HepG2 (cell line): ENCODE measurements around the gene RAC3. TPM values are rescaled to one million over a fixed set of nuclear protein-coding genes. Genes with fewer than 3 reads are reported as not detected.
A peak's percentile ranks its signal among the peaks of the same experiment; 100 is the strongest.

ENCODE experiments used
- DNMT3B ChIP-seq: conservative IDR thresholded peaks from 2 replicates; pipeline ENCODE4 v1.6.1; 2016; ENCODE audit warnings: missing biosample characterization, control low read depth
- GMEB2 ChIP-seq: IDR thresholded peaks from 2 replicates; pipeline ENCODE4 v1.6.1; 2016; ENCODE audit warnings: missing biosample characterization, missing genetic modification reagents, low read depth
- GZF1 ChIP-seq: sonication (generic); formaldehyde crosslinking; IDR thresholded peaks from 2 replicates; pipeline ENCODE4 v1.5.1; 2020; ENCODE audit warnings: mild to moderate bottlenecking, missing genetic modification reagents
- MAZ ChIP-seq, 2 experiments: sonication (generic) in 1 of 2; formaldehyde crosslinking in 1 of 2; IDR thresholded peaks; 2 replicates each; pipeline versions ENCODE4 v1.5.0 to v1.6.1; 2012 to 2020; ENCODE audit warnings: low read depth in 2 of 2, mild to moderate bottlenecking in 2 of 2, borderline replicate concordance in 1 of 2, improper control_type of control experiment in 1 of 2, low read length in 1 of 2, missing genetic modification reagents in 1 of 2, moderate library complexity in 1 of 2
- MTA1 ChIP-seq: sonication (generic); formaldehyde crosslinking; IDR thresholded peaks from 2 replicates; pipeline ENCODE4 v1.4.0; 2020; ENCODE audit warnings: missing genetic modification reagents, mild to moderate bottlenecking, borderline replicate concordance
- NBN ChIP-seq: fragments of 450-650 bp; conservative IDR thresholded peaks from 2 replicates; pipeline ENCODE4 v1.6.1; 2017
- NR2F6 ChIP-seq, 2 experiments: IDR thresholded peaks; 2 replicates each; pipeline ENCODE4 v1.6.1; 2016; ENCODE audit warnings: antibody characterized with exemption in 1 of 2, mild to moderate bottlenecking in 1 of 2
- PTBP1 ChIP-seq: fragments of 200-400 bp; formaldehyde crosslinking; IDR thresholded peaks from 2 replicates; pipeline ENCODE4 v1.6.1; 2018; ENCODE audit warnings: low read length, low read depth; ENCODE audit not compliant: poor library complexity, severe bottlenecking
- RCOR2 ChIP-seq: IDR thresholded peaks from 2 replicates; pipeline ENCODE4 v1.6.1; 2016; ENCODE audit warnings: missing biosample characterization, missing genetic modification reagents
- ZMAT5 ChIP-seq: sonication (generic); formaldehyde crosslinking; IDR thresholded peaks from 2 replicates; pipeline ENCODE4 v1.5.0; 2020; ENCODE audit warnings: mild to moderate bottlenecking, low read depth, missing genetic modification reagents, borderline replicate concordance
- ZNF10 ChIP-seq: sonication (generic); formaldehyde crosslinking; IDR thresholded peaks from 2 replicates; pipeline ENCODE4 v1.4.0; 2020; ENCODE audit warnings: mild to moderate bottlenecking, low read depth, missing genetic modification reagents, borderline replicate concordance
- ZNF251 ChIP-seq: sonication (generic); formaldehyde crosslinking; IDR thresholded peaks from 2 replicates; pipeline ENCODE4 v1.9.0; 2021; ENCODE audit warnings: mild to moderate bottlenecking, missing genetic modification reagents
- ZNF34 ChIP-seq: sonication (generic); formaldehyde crosslinking; IDR thresholded peaks from 2 replicates; pipeline ENCODE4 v1.4.0; 2020; ENCODE audit warnings: mild to moderate bottlenecking, missing genetic modification reagents, borderline replicate concordance
- ZNF564 ChIP-seq: sonication (generic); formaldehyde crosslinking; IDR thresholded peaks from 2 replicates; pipeline ENCODE4 v1.8.1; 2023; ENCODE audit warnings: mild to moderate bottlenecking, missing genetic modification reagents
- ZNF580 ChIP-seq: IDR thresholded peaks from 2 replicates; pipeline ENCODE4 v1.6.1; 2016; ENCODE audit warnings: low read depth, borderline replicate concordance
- ZNF646 ChIP-seq: sonication (generic); formaldehyde crosslinking; IDR thresholded peaks from 2 replicates; pipeline ENCODE4 v1.9.0; 2021; ENCODE audit warnings: mild to moderate bottlenecking, missing genetic modification reagents
- ZNF770 ChIP-seq: sonication (generic); formaldehyde crosslinking; IDR thresholded peaks from 2 replicates; pipeline ENCODE4 v1.5.0; 2020; ENCODE audit warnings: mild to moderate bottlenecking, missing genetic modification reagents
- polyA plus RNA-seq, 8 experiments: library from polyadenylated mRNA; depleted of rRNA in 3 of 8; stranded (reverse) in 7 of 8; unstranded in 1 of 8; fragments of >200 nt; fragmentation: Illumina TruSeq in 4 of 8; extraction: Trizol in 4 of 8; gene quantifications; 2 replicates each; pipeline versions ENCODE4 v1.2.1 to v1.2.3, GENCODE V29; 2011 to 2016; ENCODE audit warnings: low read depth in 4 of 8, missing spikeins in 1 of 8, mixed read lengths in 1 of 8; ENCODE audit not compliant: insufficient read depth in 1 of 8
- total RNA-seq, 5 experiments: library from RNA; depleted of rRNA; stranded (reverse); fragments of >200 nt; fragmentation: Illumina TruSeq; extraction: Trizol; gene quantifications; 2 replicates each; pipeline ENCODE4 v1.2.3, GENCODE V29; 2016; ENCODE audit warnings: low read depth in 1 of 5

RAC3 gene
- total and polyA plus RNA-seq, 2 of the 13 experiments (the other 11 are each of a cell fraction or from before 2014, with no cell fraction given), result 10.5 to 21.3 TPM

- peak; percentile 96 for TF ChIP-seq ZNF564 (CRISPR knock-in tag)
- TF ChIP-seq NBN, result no peak
- TF ChIP-seq NR2F6 (IDR thresholded peaks at IDR 0.05), result peak; percentile 81
- peak; percentile 95 for TF ChIP-seq NR2F6 (CRISPR knock-in tag; IDR thresholded peaks at IDR 0.05)
- TF ChIP-seq MAZ (IDR thresholded peaks at IDR 0.05; ENCODE audit: borderline replicate concordance, low read depth, low read length), result no peak
- peak; percentile 75; the same call in 1 of the 2 replicates for TF ChIP-seq MAZ (CRISPR knock-in tag; IDR thresholded peaks at IDR 0.05; ENCODE audit: low read depth)
- TF ChIP-seq PTBP1, result peak; percentile 23
- TF ChIP-seq ZNF251 (CRISPR knock-in tag), result peak; percentile 99
- TF ChIP-seq RCOR2, result no peak; the same call in 1 of the 2 replicates
- TF ChIP-seq GZF1 (CRISPR knock-in tag), result peak; percentile 94
- TF ChIP-seq MTA1, result peak; percentile 98
- TF ChIP-seq ZMAT5 (CRISPR knock-in tag), result peak; percentile 90; the same call in 1 of the 2 replicates
- no peak for TF ChIP-seq ZNF10 (CRISPR knock-in tag)
- TF ChIP-seq ZNF646 (CRISPR knock-in tag), result no peak
- peak; percentile 53; the same call in 1 of the 2 replicates for TF ChIP-seq GMEB2 (CRISPR knock-in tag)
- TF ChIP-seq ZNF34, result no peak; the same call in 1 of the 2 replicates
- TF ChIP-seq DNMT3B (CRISPR knock-in tag), result no peak; the same call in 1 of the 2 replicates
- no peak; the same call in 1 of the 2 replicates for TF ChIP-seq ZNF770 (CRISPR knock-in tag)
- TF ChIP-seq ZNF580, result peak; percentile 93
These were observed 39.0 kb upstream of the RAC3 start (continued) for GRCh38 chr17:81992306-81993102.
